Skeletal muscle tissue (tissue), 4 donors: ENCODE measurements around the gene LRRC73. TPM values are rescaled to one million over a fixed set of nuclear protein-coding genes. Genes with fewer than 3 reads are reported as not detected.

Experiments used
- H3K27ac ChIP-seq: one replicate; pipeline ENCODE4 v1.7.0; 2013; ENCODE audit warnings: mild to moderate bottlenecking, low read depth, low read length, inconsistent platforms
- H3K27me3 ChIP-seq, 3 donors: one replicate each; pipeline ENCODE4 v1.7.0; 2013; ENCODE audit warnings: low read length in 3 of 3; ENCODE audit not compliant: control insufficient read depth in 3 of 3, insufficient read depth in 3 of 3
- H3K36me3 ChIP-seq, 3 donors: one replicate each; pipeline ENCODE4 v1.7.0; 2013; ENCODE audit warnings: low read length in 3 of 3; ENCODE audit not compliant: control insufficient read depth in 3 of 3, insufficient read depth in 3 of 3
- H3K4me1 ChIP-seq, 3 donors: one replicate each; pipeline ENCODE4 v1.7.0; 2013; ENCODE audit warnings: low read length in 3 of 3, mild to moderate bottlenecking in 3 of 3; ENCODE audit not compliant: control insufficient read depth in 3 of 3, insufficient read depth in 3 of 3
- H3K4me3 ChIP-seq, 3 donors: one replicate each; pipeline ENCODE4 v1.7.0; 2013; ENCODE audit warnings: low read length in 3 of 3
- H3K9ac ChIP-seq, 3 donors: one replicate each; pipeline ENCODE4 v1.7.0; 2013; ENCODE audit warnings: low read length in 3 of 3, mild to moderate bottlenecking in 3 of 3, moderate library complexity in 2 of 3, low read depth in 1 of 3
- H3K9me3 ChIP-seq, 3 donors: one replicate each; pipeline ENCODE4 v1.7.0; 2013; ENCODE audit warnings: low read length in 3 of 3; ENCODE audit not compliant: control insufficient read depth in 3 of 3
- total RNA-seq: library from RNA; depleted of rRNA; stranded (reverse); fragments of >200 nt; gene quantifications from one replicate; pipeline ENCODE4 v1.2.3, GENCODE V29; 2014
- donor health status: Osteomylitis.

LRRC73 gene
- total RNA-seq, 1 donor from 2014 or later, result 0.52 TPM

DNA sequence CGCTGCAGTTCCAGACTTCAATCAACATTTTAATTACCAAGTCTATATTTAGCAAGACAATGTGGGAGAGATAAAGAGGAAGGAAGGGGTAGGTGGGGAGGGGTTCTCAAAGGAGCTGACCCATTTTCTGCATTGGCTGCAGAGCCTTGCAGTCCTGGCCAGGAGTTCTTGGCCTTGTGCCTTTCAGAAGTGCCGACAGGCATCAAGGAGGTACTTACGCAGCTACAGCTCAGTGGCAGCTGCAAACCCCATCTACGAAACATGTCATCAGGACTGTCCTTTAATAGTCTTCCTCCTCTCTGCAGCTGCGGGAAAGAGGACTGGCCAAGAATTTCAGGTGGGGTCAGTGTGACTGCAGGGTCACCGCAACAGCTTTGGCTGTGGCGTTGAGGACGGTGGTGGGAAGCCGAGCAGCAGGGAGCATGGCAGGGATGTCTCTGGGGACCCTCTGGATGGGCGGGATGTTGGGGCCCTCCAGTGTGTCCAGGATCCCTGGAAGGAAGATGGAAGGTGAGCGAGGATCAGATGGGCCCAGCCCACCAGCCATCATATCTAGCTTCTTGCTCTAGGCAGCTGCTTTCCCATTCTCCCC, 1.8 kb upstream of the LRRC73 start:
- Histone ChIP-seq H3K36me3 (peaks cover 37 to 46% (median 38%) of the 10 kb centered on the region in 3 donors), H3K9ac (peak overlapping the region in 1 of 3 donors; percentile 33), H3K4me1 (peaks cover 40 to 46% (median 41%) of the 10 kb centered on the region in 3 donors), H3K4me3 (no peak overlapping the region), H3K27ac (no peak overlapping the region), H3K27me3 (peaks cover 3 to 21% (median 19%) of the 10 kb centered on the region in 3 donors), H3K9me3 (no peaks in the 10 kb centered on the region)

DNA sequence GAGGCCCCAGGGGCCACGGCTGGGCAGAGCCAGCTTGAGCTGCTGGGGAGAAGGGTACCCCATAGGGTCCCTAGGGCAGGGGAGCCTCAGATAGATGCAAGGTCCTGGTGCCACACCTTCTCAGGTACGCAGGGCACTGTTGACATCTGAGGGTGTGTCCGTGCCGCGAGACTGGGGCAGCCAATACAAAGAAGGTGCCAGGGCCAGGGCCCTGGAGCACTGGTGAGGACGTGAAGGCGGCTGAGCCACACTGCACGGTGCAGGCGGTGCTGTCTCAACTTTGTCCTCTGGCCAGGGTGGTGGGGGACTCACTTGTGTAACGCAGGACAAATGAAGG, 649 bp upstream of the LRRC73 start:
- peak overlapping the region in 1 of 3 donors; percentile 69 for H3K9ac ChIP-seq
- peaks cover 37 to 46% (median 38%) of the 10 kb centered on the region in 3 donors for H3K36me3 ChIP-seq
- H3K4me3 ChIP-seq, result peak overlapping the region; percentile 69 to 73 (median 70)
- peaks cover 3 to 21% (median 19%) of the 10 kb centered on the region in 3 donors for H3K27me3 ChIP-seq
- peaks cover 38 to 46% (median 40%) of the 10 kb centered on the region in 3 donors for H3K4me1 ChIP-seq
- H3K27ac ChIP-seq, result no peak overlapping the region
- no peaks in the 10 kb centered on the region for H3K9me3 ChIP-seq

DNA sequence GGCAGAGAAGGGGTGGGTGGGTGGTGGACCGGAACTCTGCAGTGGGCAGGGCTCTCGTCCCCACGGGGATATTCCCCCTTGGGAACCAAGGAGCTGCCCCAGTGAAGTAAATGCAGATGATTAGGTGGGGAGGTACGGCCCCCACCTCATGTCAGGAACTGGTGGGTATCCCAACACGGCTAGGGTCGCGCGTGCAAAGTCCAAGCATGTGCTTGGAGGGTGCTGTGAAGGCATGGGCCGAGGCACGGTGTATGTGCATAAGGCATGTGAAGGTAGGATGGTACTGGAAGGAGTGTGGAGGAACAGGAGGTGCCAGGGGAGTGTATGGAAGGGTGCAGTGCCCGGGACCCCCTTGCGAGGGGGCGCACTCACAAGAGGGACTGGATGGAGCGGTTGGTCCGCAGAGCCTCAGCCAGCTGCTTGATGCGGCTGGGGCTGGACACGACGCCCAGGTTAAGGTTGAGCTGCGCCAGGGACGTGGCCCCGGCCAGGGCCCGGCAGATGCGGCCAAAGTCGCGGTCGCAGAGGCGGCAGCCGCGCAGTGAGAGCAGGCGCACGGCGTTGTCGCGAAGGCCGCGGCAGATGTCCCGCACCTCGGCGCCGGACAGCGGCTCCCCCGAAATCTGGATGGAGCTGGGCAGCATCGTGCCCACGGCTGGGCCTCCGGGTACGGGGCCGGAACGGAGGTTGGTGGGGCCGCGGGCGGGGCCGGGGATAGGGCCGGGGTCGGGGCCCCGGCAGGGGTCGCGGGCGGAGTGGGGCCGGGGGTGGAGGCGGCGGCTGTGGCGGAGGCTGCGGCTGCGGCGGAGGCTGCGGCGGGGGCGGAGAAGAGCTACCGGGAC, 783 bp downstream of the LRRC73 start:
- peaks cover 3 to 21% (median 19%) of the 10 kb centered on the region in 3 donors for H3K27me3 ChIP-seq
- peak overlapping the region in 1 of 3 donors; percentile 69 for H3K9ac ChIP-seq
- H3K36me3 ChIP-seq, result peaks cover 36 to 49% (median 41%) of the 10 kb centered on the region in 3 donors
- peaks cover 24 to 32% (median 32%) of the 10 kb centered on the region in 3 donors for H3K4me1 ChIP-seq
- no peaks in the 10 kb centered on the region for H3K9me3 ChIP-seq
- peak overlapping the region; percentile 3 to 73 (median 70) for H3K4me3 ChIP-seq
- no peak overlapping the region for H3K27ac ChIP-seq

DNA sequence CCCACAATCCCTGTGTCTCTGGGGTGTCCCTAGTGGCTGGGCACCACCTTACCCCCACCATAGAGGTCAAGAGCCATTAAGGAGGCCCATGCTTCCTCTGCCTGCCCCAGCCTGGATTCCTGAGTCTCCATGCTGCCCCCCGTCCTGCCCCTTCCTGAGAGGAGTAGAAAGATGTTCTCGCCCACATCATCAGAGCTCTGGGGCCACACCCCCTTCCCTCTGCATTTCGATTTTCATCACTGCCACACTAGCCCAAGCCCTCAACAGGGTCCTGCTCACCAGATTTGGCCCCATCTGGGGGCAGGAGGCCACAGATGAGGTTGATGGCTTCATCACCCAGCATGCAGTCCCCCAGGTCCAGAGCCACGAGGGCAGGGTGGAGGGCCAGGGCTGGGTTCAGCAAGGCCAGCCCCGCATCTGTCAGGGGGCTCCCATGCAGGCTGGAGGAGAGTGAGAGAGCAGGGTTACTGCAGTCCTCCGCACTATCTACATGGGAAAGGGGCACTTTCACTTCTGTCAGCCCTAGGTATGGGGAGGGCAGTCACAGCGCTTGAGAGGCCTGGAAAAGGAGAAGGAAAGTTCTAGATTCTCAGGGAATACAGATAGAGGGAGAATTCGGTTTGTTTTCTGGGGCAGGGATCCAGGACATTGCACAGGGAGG, 1.5 kb downstream of the LRRC73 start:
- no peaks in the 10 kb centered on the region for H3K9me3 ChIP-seq
- peak overlapping the region in 1 of 3 donors; percentile 14 for H3K9ac ChIP-seq
- H3K4me1 ChIP-seq, result peaks cover 24 to 32% (median 32%) of the 10 kb centered on the region in 3 donors
- no peak overlapping the region for H3K4me3 ChIP-seq
- H3K36me3 ChIP-seq, result peaks cover 34 to 47% (median 44%) of the 10 kb centered on the region in 3 donors
- H3K27ac ChIP-seq, result no peak overlapping the region
- H3K27me3 ChIP-seq, result peaks cover 3 to 21% (median 19%) of the 10 kb centered on the region in 3 donors

DNA sequence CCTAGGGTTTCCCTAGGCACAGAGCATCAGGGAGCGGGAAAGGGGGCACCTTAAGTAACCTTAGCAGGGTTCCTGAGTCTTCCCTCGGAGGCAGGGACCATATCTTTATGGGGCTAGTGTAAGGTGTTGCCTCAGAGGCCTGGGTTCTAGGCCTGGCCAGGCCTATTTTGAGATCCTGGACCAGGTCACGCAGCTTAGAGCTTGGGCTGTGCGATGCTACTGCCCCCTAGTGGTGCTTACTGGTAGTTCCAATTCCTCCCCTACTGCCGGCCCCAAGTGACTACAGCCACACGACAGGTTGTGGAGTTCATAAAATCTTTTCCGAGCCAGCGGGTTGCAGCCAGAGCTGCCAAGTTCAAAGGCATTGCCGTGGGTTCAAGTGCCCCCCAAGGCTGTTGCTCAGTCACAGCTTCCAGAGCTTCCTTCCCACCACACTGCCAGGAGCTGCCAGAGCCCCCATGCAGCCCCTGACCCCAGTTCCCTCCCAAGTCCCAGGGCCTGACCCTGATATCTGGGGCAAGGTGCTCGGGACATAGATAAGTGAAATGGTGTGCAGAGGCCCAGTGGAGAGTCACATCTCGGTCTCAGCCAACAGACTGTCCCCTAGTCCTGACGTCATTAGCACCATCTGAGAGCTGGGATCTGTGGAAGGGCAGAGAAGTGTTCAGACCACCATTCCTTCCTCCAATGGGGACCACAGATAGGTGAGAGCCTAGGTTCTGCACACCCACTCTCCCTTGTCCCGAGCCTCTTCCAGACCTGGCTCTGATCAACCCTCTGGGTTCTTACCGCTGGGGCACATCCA, 3.3 kb downstream of the LRRC73 start:
- no peak overlapping the region for H3K4me3 ChIP-seq
- H3K36me3 ChIP-seq, result peaks cover 34 to 46% (median 44%) of the 10 kb centered on the region in 3 donors
- no peak overlapping the region for H3K27ac ChIP-seq
- H3K9me3 ChIP-seq, result no peaks in the 10 kb centered on the region
- H3K27me3 ChIP-seq, result peaks cover 3 to 21% (median 19%) of the 10 kb centered on the region in 3 donors
- H3K9ac ChIP-seq, result peak overlapping the region in 1 of 3 donors; percentile 64
- H3K4me1 ChIP-seq, result peaks cover 19 to 27% (median 23%) of the 10 kb centered on the region in 3 donors

DNA sequence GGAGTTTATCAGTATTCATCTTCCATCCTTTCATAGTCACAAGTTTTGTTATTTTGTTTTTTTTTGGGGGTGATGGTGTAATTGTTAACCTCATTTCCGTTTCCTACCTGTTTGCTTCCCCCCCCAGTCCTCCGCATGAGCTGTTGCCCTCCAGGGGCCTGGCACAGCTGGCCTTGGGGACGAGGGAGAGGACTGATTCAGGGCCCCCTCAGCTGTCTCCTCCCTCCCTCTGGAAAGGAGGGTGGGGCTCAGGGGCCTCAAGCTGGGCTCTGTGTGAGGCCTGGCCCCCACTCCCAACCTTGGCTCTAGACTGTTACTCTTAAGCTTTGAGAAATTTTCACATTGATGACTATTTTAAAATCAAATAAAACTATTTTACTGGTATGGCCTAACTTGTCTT, 4.0 kb downstream of the LRRC73 start:
- H3K27ac ChIP-seq, result no peak overlapping the region
- no peaks in the 10 kb centered on the region for H3K9me3 ChIP-seq
- H3K9ac ChIP-seq, result peak overlapping the region in 1 of 3 donors; percentile 64
- no peak overlapping the region for H3K4me3 ChIP-seq
- peaks cover 3 to 21% (median 19%) of the 10 kb centered on the region in 3 donors for H3K27me3 ChIP-seq
- H3K36me3 ChIP-seq, result peaks cover 35 to 41% (median 41%) of the 10 kb centered on the region in 3 donors
- peaks cover 19 to 26% (median 22%) of the 10 kb centered on the region in 3 donors for H3K4me1 ChIP-seq

DNA sequence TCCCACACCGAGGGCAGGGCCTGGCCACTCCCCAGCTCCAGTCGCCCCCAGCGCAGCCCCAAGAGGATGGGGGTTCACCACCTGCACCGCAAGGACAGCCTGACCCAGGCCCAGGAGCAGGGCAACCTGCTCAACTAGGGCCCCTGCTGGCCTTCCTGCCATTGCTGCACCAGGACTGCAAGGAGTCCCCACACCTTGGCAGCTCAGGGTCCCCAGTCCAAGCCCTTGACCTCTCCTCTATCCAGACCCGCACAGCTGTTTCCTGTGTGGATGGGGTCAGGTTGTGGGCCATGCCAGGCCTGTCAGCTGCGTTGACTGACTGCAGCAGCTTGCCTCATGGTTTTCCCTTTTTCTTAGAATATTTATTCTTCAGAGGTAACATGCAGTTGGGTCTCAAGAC, 4.4 kb downstream of the LRRC73 start:
- peaks cover 40 to 41% (median 41%) of the 10 kb centered on the region in 3 donors for H3K36me3 ChIP-seq
- peaks cover 3 to 21% (median 19%) of the 10 kb centered on the region in 3 donors for H3K27me3 ChIP-seq
- no peak overlapping the region for H3K27ac ChIP-seq
- H3K9ac ChIP-seq, result no peak overlapping the region
- no peak overlapping the region for H3K4me3 ChIP-seq
- H3K4me1 ChIP-seq, result peaks cover 17 to 24% (median 19%) of the 10 kb centered on the region in 3 donors
- H3K9me3 ChIP-seq, result no peaks in the 10 kb centered on the region

DNA sequence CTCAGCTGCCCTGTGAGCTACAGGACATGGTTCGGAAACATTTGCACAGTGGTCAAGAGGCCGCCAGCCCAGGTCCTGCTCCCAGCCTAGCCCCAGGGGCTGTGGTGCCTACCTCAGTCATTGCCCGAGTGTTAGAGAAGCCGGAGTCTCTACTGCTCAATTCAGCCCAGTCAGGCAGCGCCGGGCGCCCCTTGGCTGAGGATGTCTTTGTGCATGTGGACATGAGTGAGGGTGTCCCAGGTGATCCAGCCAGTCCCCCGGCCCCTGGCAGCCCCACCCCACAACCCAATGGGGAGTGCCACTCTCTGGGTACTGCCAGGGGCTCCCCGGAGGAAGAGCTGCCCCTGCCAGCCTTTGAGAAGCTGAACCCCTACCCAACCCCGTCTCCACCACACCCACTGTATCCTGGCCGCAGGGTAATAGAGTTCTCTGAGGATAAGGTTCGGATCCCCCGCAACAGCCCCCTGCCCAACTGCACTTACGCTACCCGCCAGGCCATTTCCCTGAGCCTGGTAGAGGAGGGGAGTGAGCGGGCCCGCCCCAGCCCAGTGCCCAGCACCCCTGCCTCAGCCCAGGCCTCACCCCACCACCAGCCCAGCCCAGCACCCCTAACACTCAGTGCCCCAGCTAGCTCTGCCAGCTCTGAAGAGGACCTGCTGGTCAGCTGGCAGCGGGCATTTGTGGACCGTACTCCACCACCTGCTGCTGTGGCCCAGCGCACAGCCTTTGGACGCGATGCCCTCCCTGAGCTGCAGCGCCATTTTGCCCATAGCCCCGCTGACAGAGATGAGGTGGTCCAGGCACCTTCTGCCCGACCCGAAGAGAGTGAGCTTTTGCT, 5.2 kb downstream of the LRRC73 start:
- no peak overlapping the region for H3K27ac ChIP-seq
- H3K9me3 ChIP-seq, result no peaks in the 10 kb centered on the region
- H3K4me3 ChIP-seq, result no peak overlapping the region
- H3K27me3 ChIP-seq, result peaks cover 3 to 21% (median 19%) of the 10 kb centered on the region in 3 donors
- peaks cover 13 to 25% (median 17%) of the 10 kb centered on the region in 3 donors for H3K4me1 ChIP-seq
- H3K9ac ChIP-seq, result no peak overlapping the region
- peaks cover 47 to 48% (median 48%) of the 10 kb centered on the region in 3 donors for H3K36me3 ChIP-seq
